ENCODE data around the gene EIF4A2. TPM values are rescaled to one million over a fixed set of nuclear protein-coding genes. Genes with fewer than 3 reads are reported as not detected.
A peak's percentile ranks its signal among the peaks of the same experiment; 100 is the strongest.

The EIF4A2 gene
- total RNA-seq, 1 donor from 2014 or later, result 375 TPM

DNA sequence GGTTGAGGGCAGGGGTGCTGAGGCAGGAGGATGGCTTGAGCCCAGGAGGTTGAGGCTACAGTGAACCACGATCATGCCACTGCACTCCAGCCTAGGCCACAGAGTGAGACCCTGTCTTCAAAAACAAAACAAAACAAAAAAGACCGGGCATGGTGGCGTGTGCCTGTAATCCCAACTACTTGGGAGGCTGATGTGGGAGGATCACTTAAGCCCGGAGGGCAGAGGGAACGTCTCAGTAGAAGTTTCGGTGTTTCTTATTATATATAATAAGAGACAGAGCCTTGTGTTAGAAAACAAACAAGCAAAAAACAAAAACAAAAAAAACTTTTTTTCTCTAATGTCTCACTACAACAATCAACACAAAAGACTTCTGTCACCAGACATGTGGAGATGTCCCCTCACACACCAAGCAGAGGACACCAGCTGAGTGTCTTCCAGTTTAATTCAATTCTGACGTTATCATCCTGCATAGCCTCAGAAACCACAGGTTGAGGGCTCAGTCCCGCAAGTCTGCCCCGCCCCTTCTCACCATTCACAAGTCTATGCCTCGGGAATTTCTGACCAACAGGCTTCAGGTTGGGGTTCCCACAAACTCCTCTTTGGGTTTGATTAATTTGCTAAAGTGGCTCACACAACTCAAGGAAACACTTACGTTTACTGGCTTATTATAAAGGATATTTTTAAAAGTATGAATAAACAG is 24.0 kb upstream of the EIF4A2 start:
- H3K4me1 ChIP-seq, result no peaks in the 10 kb centered on the region
- intact Hi-C loops (cut with DNase I), result no loop called here
- H3K27ac ChIP-seq, result no peak overlapping the region
- no peak overlapping the region for H3K4me3 ChIP-seq
- H3K9me3 ChIP-seq, result no peaks in the 10 kb centered on the region
- TF ChIP-seq POLR2AphosphoS5 (IDR thresholded peaks at IDR 0.05; ENCODE audit: insufficient read depth in 1 of 2, low read depth in 1 of 2) (no peak), POLR2A (IDR thresholded peaks at IDR 0.05) (no peak)
- TF ChIP-seq, protein P1, sequence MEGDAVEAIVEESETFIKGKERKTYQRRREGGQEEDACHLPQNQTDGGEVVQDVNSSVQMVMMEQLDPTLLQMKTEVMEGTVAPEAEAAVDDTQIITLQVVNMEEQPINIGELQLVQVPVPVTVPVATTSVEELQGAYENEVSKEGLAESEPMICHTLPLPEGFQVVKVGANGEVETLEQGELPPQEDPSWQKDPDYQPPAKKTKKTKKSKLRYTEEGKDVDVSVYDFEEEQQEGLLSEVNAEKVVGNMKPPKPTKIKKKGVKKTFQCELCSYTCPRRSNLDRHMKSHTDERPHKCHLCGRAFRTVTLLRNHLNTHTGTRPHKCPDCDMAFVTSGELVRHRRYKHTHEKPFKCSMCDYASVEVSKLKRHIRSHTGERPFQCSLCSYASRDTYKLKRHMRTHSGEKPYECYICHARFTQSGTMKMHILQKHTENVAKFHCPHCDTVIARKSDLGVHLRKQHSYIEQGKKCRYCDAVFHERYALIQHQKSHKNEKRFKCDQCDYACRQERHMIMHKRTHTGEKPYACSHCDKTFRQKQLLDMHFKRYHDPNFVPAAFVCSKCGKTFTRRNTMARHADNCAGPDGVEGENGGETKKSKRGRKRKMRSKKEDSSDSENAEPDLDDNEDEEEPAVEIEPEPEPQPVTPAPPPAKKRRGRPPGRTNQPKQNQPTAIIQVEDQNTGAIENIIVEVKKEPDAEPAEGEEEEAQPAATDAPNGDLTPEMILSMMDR (IDR thresholded peaks at IDR 0.05), result no peak
- H3K27me3 ChIP-seq, result no peaks in the 10 kb centered on the region
- DNase-seq (ENCODE audit: extremely low spot score in 2 of 2), result no peak
- H3K36me3 ChIP-seq, result no peaks in the 10 kb centered on the region

DNA sequence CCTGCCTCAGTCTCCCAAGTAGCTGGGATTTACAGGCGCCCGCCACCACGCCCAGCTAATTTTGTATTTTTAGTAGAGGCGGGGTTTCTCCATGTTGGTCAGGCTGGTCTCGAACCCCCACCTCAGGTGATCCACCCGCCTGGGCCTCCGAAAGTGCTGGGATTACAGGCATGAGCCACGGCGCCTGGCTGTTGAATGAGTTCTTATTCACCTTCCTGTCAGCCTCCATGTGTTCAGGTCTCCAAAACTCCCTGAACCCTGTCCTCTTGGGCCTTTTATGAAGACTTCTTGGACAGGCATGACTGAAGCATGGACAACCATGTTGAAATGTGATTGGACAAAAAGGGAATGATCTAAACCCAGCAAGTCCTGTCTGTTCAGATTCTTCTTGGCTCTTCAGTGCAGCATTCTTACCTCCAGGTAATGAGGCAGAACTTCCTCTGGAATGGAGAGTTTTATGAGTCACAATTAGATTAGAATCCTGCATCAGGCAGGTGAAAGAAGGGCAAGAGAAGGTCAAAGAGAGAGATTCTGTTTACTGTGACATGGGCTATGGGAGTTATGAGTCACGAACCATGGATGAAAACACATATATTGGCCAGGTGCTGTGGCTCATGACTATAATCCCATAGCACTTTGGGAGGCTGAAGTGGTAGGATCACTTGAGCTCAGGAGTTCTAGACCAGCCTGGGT is 23.1 kb upstream of the EIF4A2 start:
- H3K36me3 ChIP-seq, result no peaks in the 10 kb centered on the region
- H3K4me1 ChIP-seq, result no peaks in the 10 kb centered on the region
- no peak overlapping the region for H3K27ac ChIP-seq
- no peaks in the 10 kb centered on the region for H3K27me3 ChIP-seq
- H3K9me3 ChIP-seq, result no peaks in the 10 kb centered on the region
- intact Hi-C loops (cut with DNase I), result no loop called here
- H3K4me3 ChIP-seq, result no peak overlapping the region
- TF ChIP-seq POLR2AphosphoS5 (IDR thresholded peaks at IDR 0.05; ENCODE audit: insufficient read depth in 1 of 2, low read depth in 1 of 2) (peak in 1 of 2 donors; percentile 64), POLR2A (IDR thresholded peaks at IDR 0.05) (no peak)
- no peak for DNase-seq (ENCODE audit: extremely low spot score in 2 of 2)

DNA sequence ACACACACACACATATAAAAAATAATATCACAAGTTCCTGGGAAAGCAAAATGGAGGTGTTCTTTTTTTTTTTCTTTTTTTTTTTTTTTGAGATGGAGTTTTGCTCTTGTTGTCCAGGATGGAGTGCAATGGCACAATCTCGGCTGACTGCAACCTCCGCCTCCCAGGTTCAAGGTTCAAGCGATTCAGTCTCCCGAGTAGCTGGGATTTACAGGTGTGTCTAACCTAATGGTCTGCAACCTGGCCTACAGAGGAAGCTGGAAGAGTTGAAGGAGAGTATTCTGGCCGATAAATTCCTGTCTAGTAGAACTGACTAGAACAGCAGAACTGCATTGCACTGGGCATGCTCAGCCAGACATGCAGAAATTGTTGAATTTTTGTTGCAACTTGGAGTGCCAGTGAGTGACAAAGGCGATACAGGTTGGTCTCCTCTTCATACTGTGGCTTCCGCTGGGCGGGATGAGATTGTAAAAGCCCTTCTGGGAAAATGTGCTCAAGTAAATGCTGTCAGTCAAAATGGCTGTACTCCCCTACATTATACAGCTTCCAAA is 22.4 kb upstream of the EIF4A2 start:
- TF ChIP-seq, protein P1 (IDR thresholded peaks at IDR 0.05), result no peak
- Histone ChIP-seq H3K36me3 (no peaks in the 10 kb centered on the region), H3K4me1 (no peaks in the 10 kb centered on the region), H3K27me3 (no peaks in the 10 kb centered on the region), H3K9me3 (no peaks in the 10 kb centered on the region), H3K4me3 (no peak overlapping the region), H3K27ac (no peak overlapping the region)
- no peak for DNase-seq (ENCODE audit: extremely low spot score in 2 of 2)
- intact Hi-C loops (cut with DNase I), result no loop called here

DNA sequence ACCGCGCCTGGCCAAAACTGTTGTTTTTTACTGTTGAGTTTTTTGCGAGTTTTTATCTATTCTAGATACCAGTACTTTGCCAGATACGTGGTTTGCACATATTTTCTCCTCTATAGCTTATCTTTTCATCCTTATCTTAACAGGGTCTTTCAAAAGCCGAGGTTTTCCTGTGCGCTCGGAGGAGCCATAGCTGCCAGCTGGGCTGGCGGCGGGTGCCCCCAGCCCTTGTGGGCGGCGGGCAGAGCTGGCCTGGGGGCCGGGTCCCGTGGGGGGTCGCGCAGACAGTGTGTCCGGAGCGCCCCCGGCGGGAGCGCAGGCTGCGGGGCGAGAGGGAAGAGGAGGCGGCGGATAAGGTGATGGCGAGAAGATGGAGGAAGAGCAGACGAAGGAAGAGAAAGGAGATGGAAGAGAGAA is 11.1 kb upstream of the EIF4A2 start:
- DNase-seq (ENCODE audit: extremely low spot score in 2 of 2), result no peak
- intact Hi-C loops (cut with DNase I), result no loop called here
- H3K4me3 ChIP-seq, result peak overlapping the region; percentile 44 to 46
- TF ChIP-seq POLR2A (IDR thresholded peaks at IDR 0.05) (no peak), POLR2AphosphoS5 (IDR thresholded peaks at IDR 0.05; ENCODE audit: insufficient read depth in 1 of 2, low read depth in 1 of 2) (no peak)
- TF ChIP-seq, protein P1 (IDR thresholded peaks at IDR 0.05), result no peak
- no peaks in the 10 kb centered on the region for H3K36me3 ChIP-seq
- no peaks in the 10 kb centered on the region for H3K27me3 ChIP-seq
- H3K27ac ChIP-seq, result peak overlapping the region; percentile 39
- H3K4me1 ChIP-seq, result peaks cover 13% of the 10 kb centered on the region
- H3K9me3 ChIP-seq, result no peaks in the 10 kb centered on the region

DNA sequence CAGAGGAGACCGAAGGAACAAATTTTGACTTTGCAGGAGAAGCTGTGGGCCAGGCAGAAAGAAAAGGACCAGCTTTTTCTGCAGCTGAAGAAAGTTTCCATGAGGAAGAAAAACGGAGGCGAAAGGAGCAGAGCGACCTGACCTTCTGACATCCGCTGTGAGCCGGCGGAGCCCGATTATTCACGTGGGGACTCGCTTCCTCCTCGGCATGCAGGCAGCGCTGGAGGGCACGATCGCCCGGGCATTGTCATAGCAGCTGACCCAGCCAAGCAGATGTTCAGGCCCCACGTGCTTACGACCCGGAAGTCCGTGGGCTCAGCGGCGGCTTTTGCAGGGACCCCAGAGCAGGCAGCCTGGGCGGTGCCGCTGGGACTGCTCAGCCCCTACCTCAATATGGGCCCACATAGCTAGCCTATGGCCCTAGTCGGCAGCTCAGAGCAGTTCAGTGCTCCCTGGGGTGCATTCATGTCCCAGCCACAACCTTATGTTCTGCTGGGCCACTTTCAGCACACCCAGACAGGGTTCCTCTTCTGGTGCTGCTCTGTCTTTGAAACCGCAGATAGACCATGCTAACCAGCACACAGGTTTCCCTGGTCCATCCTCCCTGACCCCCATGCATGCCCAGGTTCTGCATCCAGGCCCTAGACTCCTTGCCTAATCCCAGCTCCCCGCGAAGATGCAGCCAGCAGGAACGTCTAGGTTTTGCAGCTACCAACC is 10.5 kb upstream of the EIF4A2 start:
- H3K4me1 ChIP-seq, result peaks cover 13% of the 10 kb centered on the region
- peak overlapping the region; percentile 44 to 46 for H3K4me3 ChIP-seq
- TF ChIP-seq POLR2AphosphoS5 (IDR thresholded peaks at IDR 0.05; ENCODE audit: insufficient read depth in 1 of 2, low read depth in 1 of 2), result peak in 1 of 2 donors; percentile 50
- TF ChIP-seq, protein P1 (IDR thresholded peaks at IDR 0.05), result no peak
- intact Hi-C loops (cut with DNase I), result no loop called here
- no peak for DNase-seq (ENCODE audit: extremely low spot score in 2 of 2)
- H3K9me3 ChIP-seq, result no peaks in the 10 kb centered on the region
- no peaks in the 10 kb centered on the region for H3K36me3 ChIP-seq
- no peaks in the 10 kb centered on the region for H3K27me3 ChIP-seq
- H3K27ac ChIP-seq, result peak overlapping the region; percentile 39
